Measurements from ENCODE around the gene SHANK3.

Gene SHANK3

GRCh38 chr22:50672041-50672440 lies 582 bp upstream of the SHANK3 start:
- TF ChIP-seq TAF1 (IDR thresholded peaks at IDR 0.05; ENCODE audit: borderline replicate concordance, insufficient read depth, low read length) = no peak
- no peak for TF ChIP-seq POLR2AphosphoS5 (IDR thresholded peaks at IDR 0.05; ENCODE audit: low read depth, low read length)
- TF ChIP-seq SIN3A (IDR thresholded peaks at IDR 0.05; ENCODE audit: borderline replicate concordance, insufficient read depth, low read length) = no peak
- TF ChIP-seq REST (IDR thresholded peaks at IDR 0.05; ENCODE audit: insufficient read depth in 1 of 2, low read depth in 2 of 2, low read length in 2 of 2) = no peak
- TF ChIP-seq FOXP2 (optimal IDR thresholded peaks at IDR 0.05; ENCODE audit: borderline replicate concordance, extremely low read depth, extremely low read length, insufficient read depth) = no peak

- no peak for TF ChIP-seq FOXP2 (optimal IDR thresholded peaks at IDR 0.05; ENCODE audit: borderline replicate concordance, extremely low read depth, extremely low read length, insufficient read depth)
- no peak for TF ChIP-seq REST (IDR thresholded peaks at IDR 0.05; ENCODE audit: insufficient read depth in 1 of 2, low read depth in 2 of 2, low read length in 2 of 2)
- TF ChIP-seq SIN3A (IDR thresholded peaks at IDR 0.05; ENCODE audit: borderline replicate concordance, insufficient read depth, low read length) = no peak
- TF ChIP-seq TAF1 (IDR thresholded peaks at IDR 0.05; ENCODE audit: borderline replicate concordance, insufficient read depth, low read length) = no peak
- no peak for TF ChIP-seq POLR2AphosphoS5 (IDR thresholded peaks at IDR 0.05; ENCODE audit: low read depth, low read length)
Measured at GRCh38 chr22:50673231-50674129, 857 bp downstream of the SHANK3 start.

- TF ChIP-seq POLR2AphosphoS5 (IDR thresholded peaks at IDR 0.05; ENCODE audit: low read depth, low read length) = no peak
Measured at GRCh38 chr22:50674130-50674500, 1.5 kb downstream of the SHANK3 start.

- TF ChIP-seq TAF1 (IDR thresholded peaks at IDR 0.05; ENCODE audit: borderline replicate concordance, insufficient read depth, low read length) (no peak), POLR2AphosphoS5 (IDR thresholded peaks at IDR 0.05; ENCODE audit: low read depth, low read length) (no peak), REST (IDR thresholded peaks at IDR 0.05; ENCODE audit: insufficient read depth in 1 of 2, low read depth in 2 of 2, low read length in 2 of 2) (no peak), FOXP2 (optimal IDR thresholded peaks at IDR 0.05; ENCODE audit: borderline replicate concordance, extremely low read depth, extremely low read length, insufficient read depth) (no peak), SIN3A (IDR thresholded peaks at IDR 0.05; ENCODE audit: borderline replicate concordance, insufficient read depth, low read length) (no peak)
Measured at GRCh38 chr22:50674606-50675552, 2.3 kb downstream of the SHANK3 start.

GRCh38 chr22:50675553-50676179 lies 3.0 kb downstream of the SHANK3 start:
- TF ChIP-seq FOXP2 (optimal IDR thresholded peaks at IDR 0.05; ENCODE audit: borderline replicate concordance, extremely low read depth, extremely low read length, insufficient read depth) (no peak), SIN3A (IDR thresholded peaks at IDR 0.05; ENCODE audit: borderline replicate concordance, insufficient read depth, low read length) (no peak), POLR2AphosphoS5 (IDR thresholded peaks at IDR 0.05; ENCODE audit: low read depth, low read length) (no peak), REST (IDR thresholded peaks at IDR 0.05; ENCODE audit: insufficient read depth in 1 of 2, low read depth in 2 of 2, low read length in 2 of 2) (no peak), TAF1 (IDR thresholded peaks at IDR 0.05; ENCODE audit: borderline replicate concordance, insufficient read depth, low read length) (no peak)
